SK-N-SH treated with all-trans-retinoic acid at 6 μM for 48 hours (cell line): ENCODE results near the gene NEB.

Source experiments
- BACH2 ChIP-seq: fragments of 250-450 bp; sonication (Bioruptor Pico); IDR thresholded peaks from 2 replicates; pipeline ENCODE4 v1.9.0; 2021; ENCODE audit warnings: mild to moderate bottlenecking, borderline replicate concordance
- CREB5 ChIP-seq: fragments of 250-450 bp; sonication (Bioruptor Pico); IDR thresholded peaks from 2 replicates; pipeline ENCODE4 v1.5.1; 2020; ENCODE audit warnings: low read depth, mild to moderate bottlenecking, moderate library complexity
- ESRRG ChIP-seq: fragments of 250-450 bp; sonication (Bioruptor Pico); IDR thresholded peaks from 2 replicates; pipeline ENCODE4 v1.6.1; 2021; ENCODE audit warnings: mild to moderate bottlenecking
- OSR1 ChIP-seq: fragments of 250-450 bp; sonication (Bioruptor Pico); IDR thresholded peaks from 2 replicates; pipeline ENCODE4 v1.8.0; 2022; ENCODE audit warnings: moderate library complexity, mild to moderate bottlenecking, inconsistent platforms
- PATZ1 ChIP-seq: fragments of 250-450 bp; sonication (Bioruptor Pico); IDR thresholded peaks from 2 replicates; pipeline ENCODE4 v1.8.0; 2020; ENCODE audit warnings: mild to moderate bottlenecking, moderate library complexity, borderline replicate concordance
- PPARA ChIP-seq: fragments of 250-450 bp; sonication (Bioruptor Pico); IDR thresholded peaks from 2 replicates; pipeline ENCODE4 v1.5.0; 2020; ENCODE audit warnings: mild to moderate bottlenecking, borderline replicate concordance
- RARB ChIP-seq: fragments of 250-450 bp; sonication (Bioruptor Pico); IDR thresholded peaks from 2 replicates; pipeline ENCODE4 v1.8.0; 2021; ENCODE audit warnings: mild to moderate bottlenecking, moderate library complexity
- TOX ChIP-seq: fragments of 250-450 bp; sonication (Bioruptor Pico); IDR thresholded peaks from 2 replicates; pipeline ENCODE4 v1.8.0; 2021; ENCODE audit warnings: mild to moderate bottlenecking, moderate library complexity, borderline replicate concordance
- TSHZ2 ChIP-seq: fragments of 250-450 bp; sonication (Bioruptor Pico); IDR thresholded peaks from 2 replicates; pipeline ENCODE4 v1.5.0; 2020; ENCODE audit warnings: mild to moderate bottlenecking, moderate library complexity
- ZFP3 ChIP-seq: fragments of 250-450 bp; sonication (Bioruptor Pico); IDR thresholded peaks from 2 replicates; pipeline ENCODE4 v1.5.0; 2020; ENCODE audit warnings: mild to moderate bottlenecking, moderate library complexity
- ZNF8 ChIP-seq: fragments of 450-650 bp; formaldehyde crosslinking; IDR thresholded peaks from 2 replicates; pipeline ENCODE4 v1.5.0; 2020; ENCODE audit warnings: mild to moderate bottlenecking, moderate library complexity

GRCh38 chr2:151774506-151774905 lies 40.2 kb upstream of the NEB start:
- no peak for TF ChIP-seq RARB
- TF ChIP-seq PATZ1, result no peak
- no peak for TF ChIP-seq PPARA
- no peak for TF ChIP-seq BACH2 (CRISPR knock-in tag)
- peak; percentile 69; the same call in 1 of the 2 replicates for TF ChIP-seq TOX (CRISPR knock-in tag)
- no peak for TF ChIP-seq ZFP3 (CRISPR knock-in tag)
- TF ChIP-seq OSR1 (CRISPR knock-in tag), result no peak
- no peak for TF ChIP-seq TSHZ2 (CRISPR knock-in tag)
- TF ChIP-seq ZNF8 (CRISPR knock-in tag), result no peak
- TF ChIP-seq ESRRG (CRISPR knock-in tag), result no peak
- no peak for TF ChIP-seq CREB5 (CRISPR knock-in tag)
